ENCODE data around the gene TRAM1L1. TPM values are rescaled to one million over a fixed set of nuclear protein-coding genes. Genes with fewer than 3 reads are reported as not detected.

TRAM1L1 gene
- total and polyA plus RNA-seq, 8 donors: 0.68 to 4.8 (median 1.3) TPM; not detected in 4

GRCh38 chr4:117096462-117096861 lies 11.1 kb upstream of the TRAM1L1 start:
- H3K4me1 ChIP-seq: no peaks in the 10 kb centered on the region
- 81 to 87% (median 86%) methylated on average over 5 of the region's 5 CpGs for WGBS, 5 donors

GRCh38 chr4:117093571-117093970 lies 8.2 kb upstream of the TRAM1L1 start:
- no peaks in the 10 kb centered on the region for H3K4me1 ChIP-seq
- no peaks in the 10 kb centered on the region for H3K36me3 ChIP-seq
- no peak for DNase-seq
- no peaks in the 10 kb centered on the region for H3K27me3 ChIP-seq
- H3K4me3 ChIP-seq: no peak overlapping the region
- intact Hi-C loops (cut with DNase I; ENCODE audit: low total_unique reads): no loop called here
- TF ChIP-seq EP300 (IDR thresholded peaks at IDR 0.05) (no peak), POLR2AphosphoS5 (IDR thresholded peaks at IDR 0.05) (no peak), CTCF (IDR thresholded peaks at IDR 0.05) (no peak), POLR2A (IDR thresholded peaks at IDR 0.05) (no peak)
- H3K9me3 ChIP-seq: no peaks in the 10 kb centered on the region
- H3K27ac ChIP-seq: no peak overlapping the region

More at GRCh38 chr4:117096462-117096861, 11.1 kb upstream of the TRAM1L1 start:
- DNase-seq: no peak
- H3K36me3 ChIP-seq: no peaks in the 10 kb centered on the region
- H3K27me3 ChIP-seq: no peaks in the 10 kb centered on the region
- no peaks in the 10 kb centered on the region for H3K9me3 ChIP-seq
- intact Hi-C loops (cut with DNase I; ENCODE audit: low total_unique reads): no loop called here
- TF ChIP-seq CTCF (IDR thresholded peaks at IDR 0.05) (no peak), POLR2AphosphoS5 (IDR thresholded peaks at IDR 0.05) (no peak), EP300 (IDR thresholded peaks at IDR 0.05) (no peak), POLR2A (IDR thresholded peaks at IDR 0.05) (no peak)
- H3K27ac ChIP-seq: no peak overlapping the region
- no peak overlapping the region for H3K4me3 ChIP-seq

DNA sequence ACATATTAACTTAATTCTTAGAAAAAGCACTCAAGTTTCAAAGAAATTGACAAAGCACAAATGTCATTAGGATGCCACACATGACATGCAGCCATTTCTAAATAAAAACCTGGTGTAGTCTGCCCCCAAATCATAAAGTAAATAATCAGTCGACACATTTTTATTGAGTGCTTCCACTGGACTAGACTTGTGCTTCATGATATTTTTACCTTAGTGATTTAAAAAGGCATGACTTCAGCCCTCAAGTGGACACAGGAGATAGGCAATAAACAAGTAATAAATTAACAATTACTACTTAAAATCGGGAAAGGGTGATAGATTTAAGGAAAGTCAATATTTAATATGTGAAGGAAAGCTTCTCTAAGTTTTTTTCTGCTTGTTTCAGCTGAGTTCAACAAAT lies 7.6 kb downstream of the TRAM1L1 start:
- no peaks in the 10 kb centered on the region for H3K4me1 ChIP-seq
- H3K27me3 ChIP-seq: no peaks in the 10 kb centered on the region
- H3K27ac ChIP-seq: no peak overlapping the region
- intact Hi-C loops (cut with DNase I; ENCODE audit: low total_unique reads): no loop called here
- TF ChIP-seq POLR2AphosphoS5 (IDR thresholded peaks at IDR 0.05) (no peak), CTCF (IDR thresholded peaks at IDR 0.05) (no peak), POLR2A (IDR thresholded peaks at IDR 0.05) (no peak), EP300 (IDR thresholded peaks at IDR 0.05) (no peak)
- whole genome bisulfite sequencing, 5 donors: 57 to 67% (median 61%) methylated on average over 2 of the region's 2 CpGs
- peaks cover 0 to 3% (median 0%) of the 10 kb centered on the region in 4 donors for H3K9me3 ChIP-seq
- no peak overlapping the region for H3K4me3 ChIP-seq
- H3K36me3 ChIP-seq: no peaks in the 10 kb centered on the region
- no peak for DNase-seq

- H3K36me3 ChIP-seq: no peaks in the 10 kb centered on the region
- intact Hi-C loops (cut with DNase I; ENCODE audit: low total_unique reads): no loop called here
- no peak overlapping the region for H3K4me3 ChIP-seq
- no peaks in the 10 kb centered on the region for H3K9me3 ChIP-seq
- no peak overlapping the region for H3K27ac ChIP-seq
- no peak for DNase-seq
- no peaks in the 10 kb centered on the region for H3K4me1 ChIP-seq
- H3K27me3 ChIP-seq: no peaks in the 10 kb centered on the region
- WGBS, 5 donors: 86 to 94% (median 88%) methylated on average over 3 of the region's 3 CpGs
- TF ChIP-seq POLR2A (IDR thresholded peaks at IDR 0.05): no peak
- no peak for TF ChIP-seq EP300 (IDR thresholded peaks at IDR 0.05)
- TF ChIP-seq CTCF (IDR thresholded peaks at IDR 0.05): no peak
- TF ChIP-seq POLR2AphosphoS5 (IDR thresholded peaks at IDR 0.05): no peak
These were observed 17.3 kb downstream of the TRAM1L1 start for GRCh38 chr4:117068120-117068519.

Data from stomach (tissue), 9 donors.